Measurements from ENCODE around the gene DLX6.

Gene DLX6

GRCh38 chr7:97005183-97006054, at the start of gene DLX6:
Gene DLX6 (plus strand): TSS chr7:97005553. CDS start chr7:97005978, 425 bp downstream.
- Mint-ChIP-seq H3K27me3 (ENCODE audit: low read depth) (peaks cover 88% of the 10 kb centered on the region), H3K36me3 (ENCODE audit: low read depth) (no peaks in the 10 kb centered on the region), H3K9me3 (no peaks in the 10 kb centered on the region), H3K27ac (peak within 1 kb of the TSS; percentile 45), H3K4me3 (peak within 1 kb of the TSS; percentile 71), H3K4me1 (ENCODE audit: low read depth) (peaks cover 4% of the 10 kb centered on the region)
- DNase-seq (ENCODE audit: low spot score) = peak; percentile 30

GRCh38 chr7:96959135-96959534, 46.2 kb upstream of the DLX6 start:
- no peaks in the 10 kb centered on the region for H3K4me1 Mint-ChIP-seq (ENCODE audit: low read depth)
- DNase-seq (ENCODE audit: low spot score) = no peak
- no peaks in the 10 kb centered on the region for H3K9me3 Mint-ChIP-seq
- H3K4me3 Mint-ChIP-seq = no peak overlapping the region
- peaks cover 8% of the 10 kb centered on the region for H3K27me3 Mint-ChIP-seq (ENCODE audit: low read depth)
- H3K27ac Mint-ChIP-seq = no peak overlapping the region
- no peaks in the 10 kb centered on the region for H3K36me3 Mint-ChIP-seq (ENCODE audit: low read depth)

- no peaks in the 10 kb centered on the region for H3K4me1 Mint-ChIP-seq (ENCODE audit: low read depth)
- H3K4me3 Mint-ChIP-seq = no peak overlapping the region
- no peak for DNase-seq (ENCODE audit: low spot score)
Observed at GRCh38 chr7:96962221-96962885, 43.0 kb upstream of the DLX6 start.

GRCh38 chr7:96968981-96969380, 36.4 kb upstream of the DLX6 start:
- DNase-seq (ENCODE audit: low spot score) = no peak
- H3K27me3 Mint-ChIP-seq (ENCODE audit: low read depth) = peaks cover 17% of the 10 kb centered on the region
- no peak overlapping the region for H3K4me3 Mint-ChIP-seq
- no peaks in the 10 kb centered on the region for H3K36me3 Mint-ChIP-seq (ENCODE audit: low read depth)
- no peak overlapping the region for H3K27ac Mint-ChIP-seq
- no peaks in the 10 kb centered on the region for H3K9me3 Mint-ChIP-seq
- H3K4me1 Mint-ChIP-seq (ENCODE audit: low read depth) = no peaks in the 10 kb centered on the region

More at GRCh38 chr7:96962221-96962885, 43.0 kb upstream of the DLX6 start:
- H3K9me3 Mint-ChIP-seq = no peaks in the 10 kb centered on the region
- H3K27me3 Mint-ChIP-seq (ENCODE audit: low read depth) = peaks cover 8% of the 10 kb centered on the region
- H3K36me3 Mint-ChIP-seq (ENCODE audit: low read depth) = no peaks in the 10 kb centered on the region
- H3K27ac Mint-ChIP-seq = no peak overlapping the region

- DNase-seq (ENCODE audit: low spot score) = no peak
- H3K27ac Mint-ChIP-seq = no peak overlapping the region
- H3K9me3 Mint-ChIP-seq = no peaks in the 10 kb centered on the region
- H3K4me1 Mint-ChIP-seq (ENCODE audit: low read depth) = no peaks in the 10 kb centered on the region
- no peak overlapping the region for H3K4me3 Mint-ChIP-seq
- peaks cover 13% of the 10 kb centered on the region for H3K27me3 Mint-ChIP-seq (ENCODE audit: low read depth)
- H3K36me3 Mint-ChIP-seq (ENCODE audit: low read depth) = no peaks in the 10 kb centered on the region
Observed at GRCh38 chr7:96970739-96971138, 34.6 kb upstream of the DLX6 start.

- DNase-seq (ENCODE audit: low spot score) = no peak
- Mint-ChIP-seq H3K36me3 (ENCODE audit: low read depth) (no peaks in the 10 kb centered on the region), H3K27ac (no peak overlapping the region), H3K27me3 (ENCODE audit: low read depth) (peaks cover 13% of the 10 kb centered on the region), H3K4me3 (no peak overlapping the region), H3K4me1 (ENCODE audit: low read depth) (no peaks in the 10 kb centered on the region), H3K9me3 (no peaks in the 10 kb centered on the region)
Observed at GRCh38 chr7:96973986-96974385, 31.4 kb upstream of the DLX6 start.

- Mint-ChIP-seq H3K27me3 (ENCODE audit: low read depth) (peaks cover 13% of the 10 kb centered on the region), H3K27ac (no peak overlapping the region)
Observed at GRCh38 chr7:96976106-96976505, 29.2 kb upstream of the DLX6 start.

GRCh38 chr7:96977445-96977844, 27.9 kb upstream of the DLX6 start:
- Mint-ChIP-seq H3K4me3 (no peak overlapping the region), H3K27ac (no peak overlapping the region), H3K27me3 (ENCODE audit: low read depth) (peaks cover 16% of the 10 kb centered on the region), H3K9me3 (no peaks in the 10 kb centered on the region), H3K36me3 (ENCODE audit: low read depth) (no peaks in the 10 kb centered on the region), H3K4me1 (ENCODE audit: low read depth) (no peaks in the 10 kb centered on the region)
- no peak for DNase-seq (ENCODE audit: low spot score)

More at GRCh38 chr7:96976106-96976505, 29.2 kb upstream of the DLX6 start:
- Mint-ChIP-seq H3K36me3 (ENCODE audit: low read depth) (no peaks in the 10 kb centered on the region), H3K4me3 (no peak overlapping the region), H3K4me1 (ENCODE audit: low read depth) (no peaks in the 10 kb centered on the region), H3K9me3 (no peaks in the 10 kb centered on the region)
- no peak for DNase-seq (ENCODE audit: low spot score)

GRCh38 chr7:96979551-96980276, 25.6 kb upstream of the DLX6 start:
- Mint-ChIP-seq H3K27ac (no peak overlapping the region), H3K27me3 (ENCODE audit: low read depth) (peaks cover 23% of the 10 kb centered on the region), H3K9me3 (no peaks in the 10 kb centered on the region), H3K36me3 (ENCODE audit: low read depth) (no peaks in the 10 kb centered on the region), H3K4me1 (ENCODE audit: low read depth) (no peaks in the 10 kb centered on the region), H3K4me3 (no peak overlapping the region)
- no peak for DNase-seq (ENCODE audit: low spot score)

GRCh38 chr7:96982586-96982985, 22.8 kb upstream of the DLX6 start:
- peaks cover 36% of the 10 kb centered on the region for H3K27me3 Mint-ChIP-seq (ENCODE audit: low read depth)
- no peaks in the 10 kb centered on the region for H3K36me3 Mint-ChIP-seq (ENCODE audit: low read depth)
- no peaks in the 10 kb centered on the region for H3K9me3 Mint-ChIP-seq
- no peak overlapping the region for H3K27ac Mint-ChIP-seq
- no peaks in the 10 kb centered on the region for H3K4me1 Mint-ChIP-seq (ENCODE audit: low read depth)
- no peak for DNase-seq (ENCODE audit: low spot score)
- H3K4me3 Mint-ChIP-seq = no peak overlapping the region

- Mint-ChIP-seq H3K4me3 (no peak overlapping the region), H3K27me3 (ENCODE audit: low read depth) (peaks cover 60% of the 10 kb centered on the region), H3K36me3 (ENCODE audit: low read depth) (no peaks in the 10 kb centered on the region), H3K27ac (no peak overlapping the region), H3K4me1 (ENCODE audit: low read depth) (no peaks in the 10 kb centered on the region), H3K9me3 (no peaks in the 10 kb centered on the region)
- DNase-seq (ENCODE audit: low spot score) = no peak
Observed at GRCh38 chr7:96985992-96986391, 19.4 kb upstream of the DLX6 start.

GRCh38 chr7:96986901-96987300, 18.5 kb upstream of the DLX6 start:
- Mint-ChIP-seq H3K9me3 (no peaks in the 10 kb centered on the region), H3K4me3 (no peak overlapping the region), H3K4me1 (ENCODE audit: low read depth) (no peaks in the 10 kb centered on the region), H3K36me3 (ENCODE audit: low read depth) (no peaks in the 10 kb centered on the region), H3K27ac (no peak overlapping the region), H3K27me3 (ENCODE audit: low read depth) (peaks cover 66% of the 10 kb centered on the region)
- DNase-seq (ENCODE audit: low spot score) = no peak

GRCh38 chr7:96987719-96988118, 17.6 kb upstream of the DLX6 start:
- Mint-ChIP-seq H3K27me3 (ENCODE audit: low read depth) (peaks cover 71% of the 10 kb centered on the region), H3K4me3 (no peak overlapping the region), H3K36me3 (ENCODE audit: low read depth) (peaks cover 1% of the 10 kb centered on the region), H3K9me3 (no peaks in the 10 kb centered on the region), H3K4me1 (ENCODE audit: low read depth) (no peaks in the 10 kb centered on the region), H3K27ac (no peak overlapping the region)
- no peak for DNase-seq (ENCODE audit: low spot score)
